Activated naive CD4-positive, alpha-beta T cell treated with anti-CD3 and anti-CD28 coated beads, Interleukin-2, amount 10 ng/mL, durations not matched to agents 7 days and 5 days (primary cell): Measurements from ENCODE around the gene ADCY2.
A peak's percentile ranks its signal among the peaks of the same experiment; 100 is the strongest.

Source experiments
- CTCF ChIA-PET: fragments of 350-600 bp; sonication (Branson Sonifier 250); formaldehyde crosslinking; loops from one replicate; lab custom pipeline; 2021; ENCODE audit warnings: antibody characterized with exemption; lab: Charles Lee
- DNase-seq: peaks from one replicate; pipeline ENCODE4 v3.0.0-alpha.2; 2020
- H3K27ac Mint-ChIP-seq: one replicate; pipeline ENCODE4 v1.8.0; 2021; ENCODE audit warnings: mild to moderate bottlenecking, moderate library complexity, mixed read lengths
- H3K27me3 Mint-ChIP-seq: one replicate; pipeline ENCODE4 v1.8.0; 2021; ENCODE audit warnings: mild to moderate bottlenecking, mixed read lengths
- H3K36me3 Mint-ChIP-seq: one replicate; pipeline ENCODE4 v1.8.0; 2021; ENCODE audit warnings: mixed read lengths
- H3K4me1 Mint-ChIP-seq: one replicate; pipeline ENCODE4 v1.8.0; 2021; ENCODE audit warnings: mixed read lengths
- H3K4me3 Mint-ChIP-seq: one replicate; pipeline ENCODE4 v1.8.0; 2021; ENCODE audit warnings: mild to moderate bottlenecking, moderate library complexity, mixed read lengths
- H3K9me3 Mint-ChIP-seq: one replicate; pipeline ENCODE4 v1.8.0; 2021; ENCODE audit warnings: mixed read lengths

ADCY2 gene

GRCh38 chr5:7589800-7590199, 193.9 kb downstream of the ADCY2 start:
- Mint-ChIP-seq H3K9me3 (no peaks in the 10 kb centered on the region), H3K4me3 (no peak overlapping the region), H3K36me3 (no peaks in the 10 kb centered on the region), H3K27me3 (peaks cover 3% of the 10 kb centered on the region), H3K4me1 (no peaks in the 10 kb centered on the region), H3K27ac (no peak overlapping the region)
- DNase-seq: no peak
- CTCF ChIA-PET: no interaction called here

GRCh38 chr5:7592910-7593309, 197.0 kb downstream of the ADCY2 start:
- Mint-ChIP-seq H3K4me3 (no peak overlapping the region), H3K9me3 (no peaks in the 10 kb centered on the region), H3K4me1 (no peaks in the 10 kb centered on the region), H3K27me3 (peaks cover 3% of the 10 kb centered on the region), H3K36me3 (no peaks in the 10 kb centered on the region), H3K27ac (no peak overlapping the region)
- DNase-seq: no peak
- CTCF ChIA-PET: no interaction called here

DNA sequence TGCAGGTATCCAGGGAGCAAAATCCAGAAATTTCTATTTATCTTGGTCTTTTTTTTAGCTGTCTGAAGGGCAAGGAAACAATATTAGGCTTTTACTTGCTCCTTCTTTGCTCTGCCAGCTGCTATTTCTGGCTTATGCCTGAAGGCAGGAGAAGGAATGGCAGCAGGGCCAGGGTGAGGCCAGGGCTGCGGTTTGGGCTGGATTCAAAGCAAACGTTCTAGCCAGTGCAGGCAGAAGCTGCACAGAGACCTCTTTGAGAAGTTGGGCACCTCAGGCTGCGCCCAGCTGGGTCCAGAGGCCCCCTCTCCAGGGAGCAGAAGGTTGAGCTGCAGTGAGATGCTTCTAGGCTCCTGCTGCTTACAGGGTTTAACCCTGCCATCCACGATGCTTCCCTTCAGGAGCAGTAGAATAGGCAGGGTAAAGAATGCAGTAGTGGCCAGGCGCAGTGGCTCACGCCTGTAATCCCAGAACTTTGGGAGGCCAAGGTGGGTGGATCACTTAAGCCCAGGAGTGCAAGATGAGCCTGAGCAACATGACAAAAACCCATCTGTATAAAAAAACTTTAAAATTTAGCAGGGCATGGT, 201.2 kb downstream of the ADCY2 start:
- no peak for DNase-seq
- CTCF ChIA-PET: no interaction called here
- H3K4me3 Mint-ChIP-seq: no peak overlapping the region
- no peaks in the 10 kb centered on the region for H3K4me1 Mint-ChIP-seq
- no peak overlapping the region for H3K27ac Mint-ChIP-seq
- H3K36me3 Mint-ChIP-seq: no peaks in the 10 kb centered on the region
- no peaks in the 10 kb centered on the region for H3K9me3 Mint-ChIP-seq
- no peaks in the 10 kb centered on the region for H3K27me3 Mint-ChIP-seq

GRCh38 chr5:7606840-7607465, 211.0 kb downstream of the ADCY2 start:
- no peak overlapping the region for H3K4me3 Mint-ChIP-seq
- no peaks in the 10 kb centered on the region for H3K4me1 Mint-ChIP-seq
- H3K36me3 Mint-ChIP-seq: no peaks in the 10 kb centered on the region
- peak overlapping the region; percentile 67 for H3K27ac Mint-ChIP-seq
- CTCF ChIA-PET: no interaction called here
- DNase-seq: no peak
- peaks cover 2% of the 10 kb centered on the region for H3K9me3 Mint-ChIP-seq
- no peaks in the 10 kb centered on the region for H3K27me3 Mint-ChIP-seq

DNA sequence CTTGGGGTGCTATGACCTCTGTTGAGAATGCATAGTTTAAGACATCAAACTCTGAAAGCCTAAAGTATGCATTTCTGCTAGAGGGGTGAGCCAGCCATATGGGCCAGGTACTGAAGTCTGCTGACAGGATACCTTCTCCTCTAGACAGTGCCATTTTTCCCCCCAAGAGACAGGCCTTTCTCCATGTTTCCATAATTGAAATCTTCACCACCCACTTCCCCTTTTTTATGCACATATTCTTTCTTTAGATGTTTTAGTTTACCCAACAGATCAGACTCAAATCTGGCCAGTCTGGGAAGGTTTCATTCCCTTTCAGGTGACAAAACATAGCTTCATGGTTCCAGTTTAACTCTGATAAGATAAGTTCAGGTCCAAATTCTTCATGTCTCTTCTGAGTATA, 212.8 kb downstream of the ADCY2 start:
- DNase-seq: no peak
- Mint-ChIP-seq H3K27me3 (no peaks in the 10 kb centered on the region), H3K36me3 (no peaks in the 10 kb centered on the region), H3K27ac (no peak overlapping the region), H3K9me3 (peaks cover 4% of the 10 kb centered on the region), H3K4me3 (no peak overlapping the region), H3K4me1 (no peaks in the 10 kb centered on the region)
- CTCF ChIA-PET: no interaction called here

GRCh38 chr5:7609726-7610125, 213.8 kb downstream of the ADCY2 start:
- H3K9me3 Mint-ChIP-seq: peaks cover 4% of the 10 kb centered on the region
- no peak for DNase-seq
- CTCF ChIA-PET: no interaction called here
- H3K27me3 Mint-ChIP-seq: no peaks in the 10 kb centered on the region
- H3K4me1 Mint-ChIP-seq: no peaks in the 10 kb centered on the region
- no peak overlapping the region for H3K27ac Mint-ChIP-seq
- no peaks in the 10 kb centered on the region for H3K36me3 Mint-ChIP-seq
- H3K4me3 Mint-ChIP-seq: no peak overlapping the region

DNA sequence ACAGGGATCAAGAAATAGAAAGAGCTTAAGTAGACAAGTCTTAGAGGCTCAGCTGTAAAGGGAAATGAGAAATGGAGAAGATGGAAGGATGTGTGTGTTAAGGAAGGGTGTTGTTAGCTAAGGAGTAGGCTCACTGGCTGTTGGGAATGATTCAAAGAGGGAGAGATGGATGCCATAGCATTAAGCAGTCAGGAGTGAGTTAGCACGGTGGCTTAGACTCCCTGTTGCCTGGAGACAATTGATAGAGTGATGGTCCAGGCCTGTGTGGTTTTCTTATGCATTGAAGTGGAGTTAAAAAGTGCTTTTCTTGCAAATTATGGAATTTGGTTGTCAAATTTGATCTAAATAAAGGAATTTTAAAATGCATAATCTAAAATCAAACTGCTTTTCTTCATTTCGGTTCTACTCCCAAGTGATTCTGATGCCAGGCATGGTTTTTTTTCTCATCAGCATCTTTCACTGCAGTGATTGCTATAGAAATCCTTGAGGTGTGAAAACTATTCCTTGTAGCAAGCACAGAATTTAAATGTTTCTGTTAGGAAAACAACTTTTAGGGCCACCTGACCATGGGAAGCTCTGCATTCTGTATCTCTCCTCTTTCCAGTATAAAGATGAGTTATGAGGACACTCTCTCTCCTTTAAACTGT, 214.7 kb downstream of the ADCY2 start:
- no peak for DNase-seq
- no peaks in the 10 kb centered on the region for H3K4me1 Mint-ChIP-seq
- peaks cover 4% of the 10 kb centered on the region for H3K9me3 Mint-ChIP-seq
- no peaks in the 10 kb centered on the region for H3K36me3 Mint-ChIP-seq
- H3K27ac Mint-ChIP-seq: no peak overlapping the region
- H3K27me3 Mint-ChIP-seq: no peaks in the 10 kb centered on the region
- H3K4me3 Mint-ChIP-seq: no peak overlapping the region
- CTCF ChIA-PET: no interaction called here

GRCh38 chr5:7611518-7611917, 215.6 kb downstream of the ADCY2 start:
- H3K36me3 Mint-ChIP-seq: no peaks in the 10 kb centered on the region
- H3K27me3 Mint-ChIP-seq: no peaks in the 10 kb centered on the region
- H3K9me3 Mint-ChIP-seq: peaks cover 4% of the 10 kb centered on the region
- H3K27ac Mint-ChIP-seq: no peak overlapping the region
- DNase-seq: no peak
- H3K4me3 Mint-ChIP-seq: no peak overlapping the region
- CTCF ChIA-PET: no interaction called here
- no peaks in the 10 kb centered on the region for H3K4me1 Mint-ChIP-seq

GRCh38 chr5:7615566-7616061, 219.7 kb downstream of the ADCY2 start:
- H3K4me3 Mint-ChIP-seq: no peak overlapping the region
- no peak for DNase-seq
- CTCF ChIA-PET: no interaction called here
- H3K36me3 Mint-ChIP-seq: no peaks in the 10 kb centered on the region
- H3K27ac Mint-ChIP-seq: no peak overlapping the region
- no peaks in the 10 kb centered on the region for H3K27me3 Mint-ChIP-seq
- H3K4me1 Mint-ChIP-seq: no peaks in the 10 kb centered on the region
- peaks cover 4% of the 10 kb centered on the region for H3K9me3 Mint-ChIP-seq

- CTCF ChIA-PET: no interaction called here
- DNase-seq: no peak
- no peaks in the 10 kb centered on the region for H3K4me1 Mint-ChIP-seq
- no peaks in the 10 kb centered on the region for H3K36me3 Mint-ChIP-seq
- H3K9me3 Mint-ChIP-seq: peaks cover 4% of the 10 kb centered on the region
- no peak overlapping the region for H3K4me3 Mint-ChIP-seq
- H3K27me3 Mint-ChIP-seq: no peaks in the 10 kb centered on the region
- no peak overlapping the region for H3K27ac Mint-ChIP-seq
These were observed 221.0 kb downstream of the ADCY2 start for GRCh38 chr5:7616897-7617296.

GRCh38 chr5:7622498-7622897, 226.6 kb downstream of the ADCY2 start:
- no peak for DNase-seq
- no peaks in the 10 kb centered on the region for H3K36me3 Mint-ChIP-seq
- H3K4me3 Mint-ChIP-seq: no peak overlapping the region
- no peaks in the 10 kb centered on the region for H3K9me3 Mint-ChIP-seq
- CTCF ChIA-PET: no interaction called here
- no peaks in the 10 kb centered on the region for H3K4me1 Mint-ChIP-seq
- H3K27me3 Mint-ChIP-seq: no peaks in the 10 kb centered on the region
- H3K27ac Mint-ChIP-seq: no peak overlapping the region

- H3K36me3 Mint-ChIP-seq: no peaks in the 10 kb centered on the region
- H3K27me3 Mint-ChIP-seq: no peaks in the 10 kb centered on the region
- CTCF ChIA-PET: no interaction called here
- no peaks in the 10 kb centered on the region for H3K4me1 Mint-ChIP-seq
- no peak overlapping the region for H3K4me3 Mint-ChIP-seq
- DNase-seq: no peak
- no peak overlapping the region for H3K27ac Mint-ChIP-seq
- H3K9me3 Mint-ChIP-seq: peaks cover 1% of the 10 kb centered on the region
These were observed 229.8 kb downstream of the ADCY2 start for GRCh38 chr5:7625740-7626139.

DNA sequence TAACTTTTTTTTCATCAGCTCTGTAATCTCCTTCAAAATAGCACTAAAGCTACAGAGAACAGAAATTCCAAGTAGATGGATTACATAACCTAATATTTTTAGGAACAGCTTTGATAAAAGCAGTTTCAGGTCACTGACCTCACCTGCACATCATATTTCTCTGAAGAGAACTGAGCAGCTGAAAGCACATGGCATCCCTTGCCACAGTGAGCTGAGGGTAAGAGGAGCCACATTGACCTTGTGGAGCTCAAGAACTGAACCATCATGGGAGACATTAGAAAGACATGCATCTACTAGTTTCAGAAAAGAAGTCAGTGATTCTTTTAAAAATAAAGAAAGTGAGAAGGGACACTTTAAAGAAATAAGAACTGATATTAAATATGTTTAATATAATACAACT, 232.3 kb downstream of the ADCY2 start:
- DNase-seq: no peak
- H3K27ac Mint-ChIP-seq: no peak overlapping the region
- no peaks in the 10 kb centered on the region for H3K27me3 Mint-ChIP-seq
- no peak overlapping the region for H3K4me3 Mint-ChIP-seq
- no peaks in the 10 kb centered on the region for H3K36me3 Mint-ChIP-seq
- peaks cover 1% of the 10 kb centered on the region for H3K9me3 Mint-ChIP-seq
- CTCF ChIA-PET: no interaction called here
- no peaks in the 10 kb centered on the region for H3K4me1 Mint-ChIP-seq

DNA sequence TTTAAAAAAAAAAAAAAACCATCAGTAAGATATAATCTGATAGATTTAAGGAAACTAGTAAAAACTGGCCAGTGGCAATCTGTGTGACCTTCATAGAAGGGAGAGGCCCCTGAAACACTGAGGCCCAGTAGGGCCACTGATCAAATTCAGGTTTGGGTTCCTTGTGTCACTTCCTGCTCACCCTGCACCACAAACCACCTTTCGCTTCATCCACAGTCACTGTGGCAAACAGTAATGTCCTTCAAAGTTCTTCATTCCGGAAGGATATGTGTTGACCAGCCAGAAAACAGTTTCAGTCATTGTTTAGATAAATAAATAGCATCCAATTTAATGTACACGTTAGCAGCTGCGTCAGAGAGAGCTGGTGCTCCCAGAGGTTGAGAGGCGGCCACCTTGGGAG, 232.9 kb downstream of the ADCY2 start:
- no peak overlapping the region for H3K27ac Mint-ChIP-seq
- no peak overlapping the region for H3K4me3 Mint-ChIP-seq
- H3K9me3 Mint-ChIP-seq: peaks cover 1% of the 10 kb centered on the region
- CTCF ChIA-PET: no interaction called here
- H3K4me1 Mint-ChIP-seq: no peaks in the 10 kb centered on the region
- no peaks in the 10 kb centered on the region for H3K36me3 Mint-ChIP-seq
- no peaks in the 10 kb centered on the region for H3K27me3 Mint-ChIP-seq
- DNase-seq: no peak

DNA sequence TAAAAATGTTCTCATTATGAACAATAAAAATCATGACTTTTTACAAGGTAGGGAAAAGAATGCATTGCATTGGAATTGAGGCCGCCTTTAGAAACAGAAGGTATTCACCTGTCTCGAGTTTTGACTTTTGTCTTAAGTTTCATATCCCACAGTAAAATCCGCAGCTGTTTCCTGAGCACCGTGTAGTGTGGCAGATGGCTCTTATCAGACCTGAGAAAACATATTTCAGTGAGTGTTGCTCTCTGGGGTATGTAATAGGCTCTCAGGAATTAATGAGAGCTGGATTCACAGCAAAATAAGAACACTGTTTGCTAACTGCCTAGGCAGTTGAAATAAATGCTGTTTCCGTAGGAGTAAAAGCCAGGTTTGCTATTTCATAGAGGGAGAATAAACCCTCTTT, 233.6 kb downstream of the ADCY2 start:
- no peaks in the 10 kb centered on the region for H3K4me1 Mint-ChIP-seq
- peaks cover 1% of the 10 kb centered on the region for H3K9me3 Mint-ChIP-seq
- CTCF ChIA-PET: no interaction called here
- no peak for DNase-seq
- H3K27me3 Mint-ChIP-seq: no peaks in the 10 kb centered on the region
- H3K36me3 Mint-ChIP-seq: no peaks in the 10 kb centered on the region
- H3K4me3 Mint-ChIP-seq: no peak overlapping the region
- no peak overlapping the region for H3K27ac Mint-ChIP-seq
